Activated CD8-positive, alpha-beta memory T cell treated with anti-CD3 and anti-CD28 coated beads, Interleukin-2, amount 50 U/mL, for 24 hours (primary cell): Measurements from ENCODE around the gene BICC1.

Experiments used
- DNase-seq: peaks from one replicate; pipeline ENCODE4 v3.0.0-alpha.2; 2020; ENCODE audit errors: extremely low read depth

The BICC1 gene

DNA sequence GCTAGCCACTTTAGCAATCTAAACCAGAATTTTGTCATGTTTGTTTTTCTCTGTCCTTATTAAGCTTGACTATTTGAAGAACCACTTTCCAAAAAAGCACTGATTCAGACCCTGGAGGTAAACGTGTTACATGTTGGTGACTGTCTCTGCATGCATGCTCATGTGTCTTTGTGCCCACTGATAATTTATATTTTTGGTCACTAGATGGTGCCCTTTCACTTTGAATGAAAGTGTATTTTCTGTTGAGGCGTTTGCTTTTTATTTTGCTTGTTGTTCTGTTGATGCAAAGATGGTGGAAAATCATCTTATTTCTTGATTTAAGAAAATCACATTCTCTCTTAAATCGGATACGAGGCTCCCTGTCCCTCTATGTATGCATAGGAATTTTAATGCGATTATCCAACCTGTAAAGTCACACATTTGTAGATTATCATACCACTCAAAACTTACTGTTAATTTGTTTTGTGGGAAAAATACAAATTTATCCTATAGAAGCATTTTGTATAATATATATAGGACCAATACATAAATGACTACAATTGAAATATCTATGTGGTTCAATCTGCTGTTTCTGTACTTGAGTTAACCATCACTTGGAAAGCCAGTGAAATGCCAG is 269.3 kb downstream of the BICC1 start:
- DNase-seq = no peak

DNA sequence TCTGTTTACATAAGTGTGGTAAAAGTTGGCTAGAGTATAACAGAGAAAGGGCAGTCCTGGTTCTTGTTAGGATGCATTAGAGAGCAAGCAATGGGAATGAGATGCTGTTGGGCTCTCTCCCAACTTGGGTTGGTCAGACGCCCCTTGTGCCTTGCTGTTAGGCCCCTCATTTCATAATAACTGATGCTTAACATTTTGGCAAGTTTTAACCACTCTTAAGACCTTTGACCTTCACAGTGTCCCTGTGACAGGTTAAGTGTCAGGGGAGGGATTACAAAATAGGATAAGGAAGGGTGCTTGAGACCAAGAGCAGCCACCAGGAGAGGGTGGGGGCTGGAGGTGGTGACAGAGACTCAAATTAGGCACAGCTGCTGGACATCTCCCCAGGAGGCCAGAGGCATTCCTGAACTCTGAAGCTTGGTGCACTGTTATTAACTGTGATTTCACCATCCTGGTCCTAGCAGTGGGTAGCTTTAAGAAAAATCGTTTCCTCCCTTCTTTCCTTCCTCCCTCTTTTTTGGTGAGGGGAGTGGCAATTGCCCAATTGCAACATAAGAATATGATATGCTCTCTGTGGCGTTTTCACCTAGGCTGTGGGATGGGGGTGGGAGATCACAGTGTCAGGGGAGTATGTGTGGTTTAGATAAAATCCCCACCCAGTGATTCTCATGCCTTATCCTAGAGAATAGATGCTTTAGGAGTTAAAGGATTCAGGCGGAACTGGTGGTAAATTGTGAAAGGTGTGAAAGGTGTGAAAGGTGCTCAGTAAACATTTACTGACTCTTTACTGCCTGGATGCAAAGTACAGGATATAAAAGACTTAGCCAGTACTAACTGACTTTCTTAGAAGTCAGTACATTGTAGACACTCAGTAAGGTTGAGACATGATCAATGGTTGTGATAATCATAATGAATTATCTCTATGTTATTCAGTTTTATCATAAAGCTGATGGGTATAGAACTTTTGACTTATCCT is 270.5 kb downstream of the BICC1 start:
- DNase-seq = no peak

DNA sequence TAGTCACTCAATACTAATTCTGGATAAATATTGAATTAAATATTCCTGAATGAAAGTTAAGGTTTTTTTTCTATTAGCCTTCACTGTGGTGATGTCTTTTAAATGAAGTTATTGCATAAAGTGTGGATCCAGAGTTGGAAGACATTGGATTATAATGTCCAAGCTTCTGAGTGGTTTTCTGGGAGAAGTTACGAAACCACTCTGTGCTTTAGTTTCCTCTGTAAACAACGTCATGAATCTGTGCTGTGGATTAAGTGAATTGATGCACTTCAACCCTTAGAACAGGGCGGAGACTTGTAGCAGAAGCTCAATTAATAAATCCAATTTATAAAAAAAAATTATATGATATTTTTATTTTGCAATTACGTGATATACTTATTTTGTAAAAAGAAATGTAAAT is 271.7 kb downstream of the BICC1 start:
- no peak for DNase-seq

DNA sequence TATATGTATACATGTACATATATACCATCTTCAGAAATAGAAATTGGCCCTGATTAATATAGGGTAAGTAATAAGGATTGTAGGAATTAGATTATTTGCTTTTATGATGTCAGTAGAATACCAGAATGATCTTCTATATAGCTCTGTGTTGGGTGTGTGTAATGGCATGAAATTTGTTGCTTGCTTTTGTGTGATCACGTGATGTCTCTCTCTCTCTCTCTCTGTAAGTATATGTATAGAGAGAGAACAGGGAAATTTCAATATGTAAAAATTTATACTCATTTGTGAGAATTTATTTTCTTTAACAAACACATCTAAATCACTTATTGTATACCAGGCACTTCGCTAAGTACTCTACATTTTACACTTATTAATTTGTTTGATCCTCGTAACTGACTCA is 272.7 kb downstream of the BICC1 start:
- no peak for DNase-seq

DNA sequence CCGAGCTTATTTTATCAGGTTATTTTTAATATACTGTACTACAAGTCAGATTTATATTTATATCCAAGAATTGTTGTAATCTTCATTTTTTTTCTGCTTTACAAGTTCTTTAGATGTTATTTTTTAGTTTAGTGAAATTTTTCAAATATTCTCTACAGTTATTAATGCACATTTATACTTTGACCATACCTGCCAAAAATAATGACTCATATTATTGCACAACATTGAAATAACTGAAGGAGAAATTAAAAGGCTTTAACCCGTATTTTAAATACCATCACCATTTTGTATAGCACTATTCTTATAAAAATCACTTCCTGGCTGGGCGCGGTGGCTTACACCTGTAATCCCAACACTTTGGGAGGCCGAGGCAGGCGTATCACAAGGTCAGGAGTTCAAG is 278.5 kb downstream of the BICC1 start:
- no peak for DNase-seq

DNA sequence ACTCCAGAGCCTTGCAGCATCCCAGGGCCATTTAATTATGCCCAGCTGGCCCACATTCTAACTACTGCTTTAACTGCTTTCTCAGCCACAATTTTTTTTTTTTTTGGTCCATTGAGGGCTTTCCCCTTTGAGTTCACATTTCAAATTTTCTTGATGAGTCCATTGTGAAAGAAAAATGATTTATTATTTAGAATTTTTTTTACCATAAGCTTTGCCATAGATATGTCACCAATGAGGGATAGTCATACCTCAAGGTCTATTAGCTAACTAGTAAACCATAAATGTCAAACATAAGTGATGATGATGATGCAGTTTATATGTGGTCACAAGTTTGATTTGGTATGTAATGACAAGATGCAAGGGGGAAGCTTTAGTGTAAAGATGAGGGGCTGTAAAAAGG is 282.9 kb downstream of the BICC1 start:
- no peak for DNase-seq

DNA sequence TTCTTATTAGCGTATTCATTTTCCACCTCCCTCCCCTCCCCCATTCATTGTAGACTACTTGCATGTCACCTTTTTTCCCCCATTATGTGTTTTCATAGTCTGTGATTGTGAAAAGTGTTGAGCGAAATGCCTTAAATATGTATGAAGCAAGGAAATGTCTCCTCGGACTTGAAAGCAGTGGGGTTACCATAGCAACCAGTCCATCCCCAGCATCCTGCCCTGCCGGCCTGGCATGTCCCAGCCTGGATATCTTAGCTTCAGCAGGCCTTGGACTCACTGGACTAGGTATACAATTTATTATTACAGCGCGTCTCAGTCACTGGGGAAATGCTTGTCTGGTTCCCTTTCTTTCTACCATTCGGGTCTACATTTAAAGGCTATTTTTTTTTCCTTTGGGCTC is 283.6 kb downstream of the BICC1 start:
- DNase-seq = no peak

DNA sequence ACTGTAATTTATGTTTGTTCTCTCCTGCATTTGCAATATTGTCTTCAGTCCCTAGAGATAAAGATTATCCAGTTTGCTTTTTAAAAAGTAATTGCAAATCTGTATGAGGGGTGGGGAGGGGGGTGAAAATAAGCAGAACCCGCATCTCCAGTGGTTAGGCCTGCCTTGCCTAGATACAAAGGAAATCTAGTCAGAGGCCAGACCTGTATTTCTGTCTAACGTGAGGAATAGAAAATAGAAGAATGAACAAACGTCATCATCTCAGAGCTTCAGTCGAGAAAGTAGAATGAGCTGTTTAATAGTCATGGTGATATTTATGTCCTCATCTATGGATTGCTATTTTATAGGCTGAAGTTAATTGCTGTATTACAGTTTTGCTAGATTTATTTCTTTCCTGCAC is 284.2 kb downstream of the BICC1 start:
- no peak for DNase-seq

DNA sequence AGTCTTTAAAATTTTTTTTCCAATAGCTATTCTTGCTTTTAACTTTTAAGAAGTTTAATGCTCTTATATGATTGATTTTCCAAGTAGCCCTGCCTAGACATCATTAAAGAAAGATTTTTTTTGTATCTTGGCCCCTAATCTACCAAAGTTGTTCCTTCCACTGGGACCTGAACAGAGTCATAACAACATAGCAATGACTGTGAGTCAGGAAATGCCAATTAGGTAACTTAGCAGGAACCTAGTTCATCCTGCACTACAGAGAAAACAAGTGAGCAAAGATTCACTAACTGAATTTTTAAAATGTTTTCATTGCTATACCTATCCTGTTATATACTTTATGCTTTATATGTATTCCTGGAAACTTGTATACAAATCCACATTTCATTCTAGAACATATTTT is 284.7 kb downstream of the BICC1 start:
- DNase-seq = no peak

DNA sequence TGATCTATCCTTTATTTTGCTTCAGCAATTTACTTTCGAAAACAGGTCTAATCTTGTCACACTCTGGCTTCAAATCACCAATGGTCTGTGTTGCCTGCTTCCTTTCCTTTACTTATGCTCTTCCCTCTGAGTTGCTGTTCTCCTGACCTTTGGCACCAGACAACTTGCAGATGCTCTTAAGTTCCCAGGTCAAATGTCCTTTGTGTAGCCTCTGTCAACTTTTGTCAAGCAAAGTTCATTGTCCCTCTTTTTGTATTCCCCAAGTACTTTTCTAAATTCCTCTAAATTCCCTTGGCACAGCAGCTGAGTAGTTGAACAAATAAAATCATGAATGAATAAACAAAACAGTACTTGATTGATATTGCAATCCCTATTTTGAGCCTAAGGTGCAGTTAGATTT is 289.4 kb downstream of the BICC1 start:
- DNase-seq = no peak

DNA sequence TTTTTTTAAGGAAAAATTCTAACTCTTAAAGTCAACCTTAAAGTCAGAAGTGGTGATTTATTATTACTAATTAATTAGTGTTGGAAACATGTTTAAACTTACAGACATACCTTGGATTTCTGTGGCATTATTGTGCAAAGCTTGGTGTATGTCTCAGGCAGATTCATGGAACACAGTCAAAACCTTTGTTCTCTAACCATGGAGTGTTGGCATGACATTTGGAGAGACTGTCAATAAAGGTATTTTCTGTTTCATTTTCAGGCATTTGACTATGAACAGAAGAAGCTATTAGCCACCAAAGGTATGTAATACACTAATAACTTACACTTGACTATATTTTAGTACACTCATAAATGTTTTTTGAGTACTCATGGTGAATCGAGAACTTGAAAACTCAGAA is 293.7 kb downstream of the BICC1 start:
- DNase-seq = no peak

DNA sequence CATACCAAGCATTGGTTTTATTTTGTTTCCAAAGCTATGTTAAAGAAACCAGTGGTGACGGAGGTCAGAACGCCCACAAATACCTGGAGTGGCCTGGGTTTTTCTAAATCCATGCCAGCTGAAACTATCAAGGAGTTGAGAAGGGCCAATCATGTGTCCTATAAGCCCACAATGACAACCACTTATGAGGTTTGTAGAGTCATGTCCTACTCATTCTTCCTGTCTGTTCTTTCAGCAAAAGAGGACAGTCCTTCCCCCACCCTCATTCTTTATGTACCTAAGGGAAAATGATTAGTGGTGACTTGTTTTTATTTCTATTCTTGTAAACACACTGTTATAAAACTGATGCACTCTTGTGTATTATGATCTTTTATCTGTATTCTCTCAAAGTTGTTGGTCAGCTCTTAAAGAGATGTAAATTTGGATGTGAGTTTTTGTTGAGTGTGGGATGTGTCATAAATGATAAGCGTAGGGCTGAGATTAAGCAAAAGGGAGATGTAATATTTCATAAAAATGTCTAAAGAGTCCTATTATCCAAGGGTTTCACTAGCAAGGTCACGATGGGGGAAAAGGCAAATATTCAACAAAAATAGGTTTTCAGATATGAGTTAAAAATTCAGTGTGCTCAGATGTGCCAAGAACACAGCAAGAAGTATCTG is 294.4 kb downstream of the BICC1 start:
- no peak for DNase-seq

DNA sequence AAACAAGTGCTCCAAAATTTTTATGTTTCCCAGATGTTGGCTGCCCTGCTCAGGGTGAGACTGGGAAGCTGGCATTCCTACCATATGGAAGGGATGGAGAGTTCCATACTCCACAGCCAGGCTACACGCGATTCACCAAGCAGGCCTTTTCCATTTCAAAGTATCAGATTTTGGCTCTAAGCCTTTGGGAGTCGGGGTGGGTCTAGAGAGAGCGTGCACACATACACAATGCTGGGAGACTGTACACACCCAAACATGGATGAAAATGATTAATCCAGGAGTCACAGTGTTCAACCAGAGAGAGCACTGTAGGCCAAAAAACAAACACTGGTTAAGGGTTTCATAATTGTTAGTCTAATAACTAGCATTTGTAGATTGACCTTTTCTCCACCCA is 295.0 kb downstream of the BICC1 start:
- no peak for DNase-seq

DNA sequence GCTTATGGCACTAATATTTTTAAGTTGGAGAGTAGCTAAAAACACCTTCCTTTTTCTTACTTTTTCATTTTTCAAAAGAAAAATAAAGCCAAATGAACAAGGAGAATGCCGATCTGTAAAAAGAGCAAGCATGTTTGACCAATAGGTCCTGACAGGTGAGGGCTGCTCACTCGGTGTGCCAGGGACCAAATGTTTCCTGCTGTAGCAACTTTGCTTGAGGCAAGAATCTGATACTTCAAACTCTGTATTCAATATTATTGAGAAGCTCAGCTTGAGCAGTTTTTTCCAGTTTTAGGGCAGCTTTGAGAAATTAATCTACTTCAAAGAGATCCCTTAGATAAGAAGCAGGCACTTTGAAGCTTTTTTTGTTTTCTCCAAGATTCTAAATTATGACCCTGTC is 298.1 kb downstream of the BICC1 start:
- no peak for DNase-seq

DNA sequence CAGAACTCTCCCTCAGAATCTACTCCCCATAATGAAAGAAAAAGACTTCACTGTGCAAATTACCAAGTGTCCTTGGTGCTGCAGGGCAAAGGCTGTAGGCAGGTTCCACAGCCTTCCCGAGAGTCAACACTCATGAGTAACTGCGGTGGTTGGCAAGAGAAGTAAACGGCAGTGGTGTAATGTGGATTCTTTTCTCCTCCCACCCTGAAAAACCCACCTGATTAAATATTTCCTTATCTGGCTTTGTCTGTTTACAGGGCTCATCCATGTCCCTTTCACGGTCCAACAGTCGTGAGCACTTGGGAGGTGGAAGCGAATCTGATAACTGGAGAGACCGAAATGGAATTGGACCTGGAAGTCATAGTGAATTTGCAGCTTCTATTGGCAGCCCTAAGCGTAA is 300.9 kb downstream of the BICC1 start:
- no peak for DNase-seq

DNA sequence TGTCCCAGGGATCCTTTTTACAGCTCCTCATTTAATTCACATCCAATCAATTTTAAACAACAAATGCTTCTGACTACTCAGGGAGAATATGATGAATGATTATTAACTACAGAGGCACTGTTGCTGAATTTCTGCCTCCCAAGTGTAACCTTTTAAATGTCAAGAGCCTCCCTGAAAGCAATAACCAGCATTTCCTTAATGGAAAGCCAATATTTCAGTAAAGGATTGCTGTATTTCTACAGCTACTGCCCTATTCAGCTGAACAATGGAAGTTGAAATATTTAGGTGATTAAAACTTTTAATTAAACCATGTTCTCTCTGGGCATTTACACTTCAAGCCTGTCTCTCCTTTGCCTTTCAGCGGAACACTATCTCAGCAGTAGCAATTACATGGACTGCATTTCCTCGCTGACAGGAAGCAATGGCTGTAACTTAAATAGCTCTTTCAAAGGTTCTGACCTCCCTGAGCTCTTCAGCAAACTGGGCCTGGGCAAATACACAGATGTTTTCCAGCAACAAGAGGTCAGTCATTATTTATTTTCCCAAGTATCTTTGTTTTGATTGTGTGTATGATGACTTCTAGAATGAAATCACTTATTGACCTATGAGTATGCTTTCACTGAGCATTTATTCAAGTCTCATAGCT is 304.7 kb downstream of the BICC1 start:
- DNase-seq = no peak

DNA sequence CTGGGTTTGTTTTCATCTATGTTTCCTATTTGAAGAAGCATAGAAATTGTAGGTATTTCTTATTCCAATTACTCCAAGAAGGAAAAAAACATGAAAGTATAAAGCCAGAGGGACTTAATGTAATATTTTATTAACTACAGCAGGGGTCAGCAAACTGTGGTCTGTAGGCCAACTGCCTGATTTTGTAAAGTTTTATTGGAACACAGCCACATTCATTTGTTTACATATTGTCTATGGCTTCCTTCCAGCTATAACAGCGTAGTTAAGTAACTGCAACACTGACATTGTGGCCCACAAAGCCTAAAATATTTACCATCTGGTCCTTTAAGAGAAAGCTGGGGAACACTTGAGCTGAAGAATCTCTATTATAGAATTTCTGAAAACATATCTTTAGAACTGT is 306.2 kb downstream of the BICC1 start:
- DNase-seq = no peak

DNA sequence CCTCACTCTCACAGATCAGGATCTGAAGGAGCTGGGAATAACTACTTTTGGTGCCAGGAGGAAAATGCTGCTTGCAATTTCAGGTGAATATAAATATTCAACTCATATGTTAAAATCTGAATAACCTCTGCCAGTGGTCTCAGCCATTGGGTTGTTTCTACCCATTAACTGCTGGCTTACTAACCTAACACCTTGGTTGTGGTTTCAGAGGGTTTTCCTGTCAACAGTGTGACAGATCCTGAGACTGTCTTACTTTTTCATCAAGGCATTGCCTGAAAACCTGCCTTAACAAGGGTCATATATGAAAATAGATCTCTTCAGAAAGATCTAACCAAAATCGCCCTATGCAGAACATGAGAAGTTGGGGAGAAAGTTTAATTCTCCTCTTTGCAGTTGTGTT is 307.7 kb downstream of the BICC1 start:
- DNase-seq = no peak

DNA sequence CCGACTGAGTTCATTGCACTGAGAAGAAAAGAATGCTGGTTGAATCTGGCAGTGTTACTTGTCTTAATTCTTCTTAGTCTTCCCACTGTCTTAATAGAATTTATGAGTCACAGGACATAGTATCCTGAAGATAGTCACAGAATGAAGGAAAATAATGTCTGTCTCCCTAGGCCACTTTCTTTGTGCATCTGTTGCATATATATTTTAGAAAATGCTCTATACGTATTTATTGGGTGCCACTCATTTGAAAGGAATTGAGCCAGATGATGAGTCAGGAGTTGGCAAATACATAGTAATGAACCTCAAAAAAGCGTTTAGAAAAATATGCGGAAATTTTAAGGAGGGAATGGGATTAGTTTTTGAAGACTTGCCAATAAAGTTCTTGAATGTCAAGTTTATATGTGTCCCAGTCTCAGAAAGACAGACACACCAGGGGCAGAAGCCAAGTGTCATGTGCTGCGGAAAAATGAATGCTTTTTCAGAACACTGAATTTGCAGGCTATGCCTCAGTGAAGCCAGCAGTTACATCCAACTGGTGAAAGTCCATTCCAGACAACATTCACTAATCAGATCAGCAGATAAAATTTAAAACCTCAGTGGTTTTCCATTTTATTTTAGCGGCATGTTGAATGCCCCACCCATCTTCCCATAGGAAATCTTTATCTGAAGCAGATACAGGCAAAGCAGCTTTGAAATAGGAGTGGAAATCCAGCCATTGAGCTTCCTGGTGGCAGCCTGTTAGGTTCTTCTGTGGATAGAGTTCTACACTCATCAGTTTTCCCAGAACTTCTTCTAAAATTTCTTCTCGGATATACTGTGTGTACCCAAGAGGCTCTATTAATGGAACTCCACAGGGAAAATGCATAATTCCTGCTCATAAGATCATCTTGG is 308.4 kb downstream of the BICC1 start:
- no peak for DNase-seq

DNA sequence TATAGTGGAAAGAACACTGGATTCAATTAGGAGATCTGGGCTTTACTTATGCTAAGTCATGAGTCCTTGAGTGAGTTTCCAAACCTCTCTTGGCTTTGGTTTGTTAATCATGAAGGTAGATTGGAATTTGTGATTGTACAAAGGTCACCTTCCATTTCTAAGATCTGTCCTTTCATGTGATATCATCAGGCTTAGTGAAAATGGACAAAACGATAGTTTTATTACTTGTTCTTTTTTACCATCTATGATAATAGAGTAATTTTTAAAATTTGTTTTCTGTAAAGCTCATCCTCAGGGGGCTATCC is 309.0 kb downstream of the BICC1 start:
- DNase-seq = no peak

DNA sequence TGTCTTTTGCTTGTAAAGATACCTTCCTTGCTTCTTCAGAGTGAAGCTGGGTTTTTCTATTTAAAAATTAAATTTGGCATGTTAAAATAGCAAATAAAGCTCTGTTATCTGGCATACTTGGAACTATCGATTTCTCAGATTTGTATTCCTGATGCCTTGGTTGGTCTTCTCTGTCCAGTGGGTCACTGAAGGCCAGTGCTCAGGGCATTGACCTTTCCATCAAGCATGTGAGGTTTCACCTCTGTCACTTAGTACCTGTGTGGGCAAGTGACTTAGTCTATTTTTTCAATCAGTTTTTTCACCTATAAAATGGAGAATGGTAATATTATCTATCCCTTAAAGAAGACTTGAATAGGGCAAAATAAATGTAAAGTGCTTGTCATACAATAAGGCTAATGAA is 311.3 kb downstream of the BICC1 start:
- no peak for DNase-seq

DNA sequence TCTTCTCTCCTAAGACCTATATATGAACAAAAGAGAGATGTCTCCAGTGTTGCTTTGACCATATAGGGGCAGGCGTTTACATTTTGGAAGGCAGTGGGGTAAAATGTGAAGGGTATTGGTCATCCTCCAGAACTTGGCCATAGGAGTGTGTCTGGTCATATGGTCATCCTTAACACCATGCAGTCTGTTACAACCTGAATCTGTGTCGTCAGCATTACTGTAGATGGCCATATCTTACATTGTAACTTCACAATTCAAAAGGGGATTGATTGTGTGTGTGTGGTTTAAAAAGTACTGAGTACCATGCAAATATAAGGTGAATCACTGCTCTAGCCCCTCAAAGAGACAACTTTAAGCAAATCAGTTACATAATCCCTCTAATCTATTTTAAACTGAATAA is 311.7 kb downstream of the BICC1 start:
- no peak for DNase-seq
